VCaP (cell line): ENCODE measurements around the gene LRG1.

Experiments used
- H3K27ac ChIP-seq: fragments of 450-650 bp; 2 replicates; pipeline ENCODE4 v1.5.1; 2017
- CTCF ChIP-seq: fragments of 450-650 bp; conservative IDR thresholded peaks from 2 replicates; pipeline ENCODE4 v1.5.1; 2017; ENCODE audit warnings: mild to moderate bottlenecking, moderate library complexity

Gene LRG1

GRCh38 chr19:4507150-4507452 lies 32.7 kb downstream of the LRG1 start:
- no peak for TF ChIP-seq CTCF
- H3K27ac ChIP-seq: no peak overlapping the region

- TF ChIP-seq CTCF: no peak
- H3K27ac ChIP-seq: no peak overlapping the region
Observed at GRCh38 chr19:4506449-4507149, 33.2 kb downstream of the LRG1 start.

- H3K27ac ChIP-seq: no peak overlapping the region
- TF ChIP-seq CTCF: no peak
Observed at GRCh38 chr19:4505570-4506448, 34.0 kb downstream of the LRG1 start.

GRCh38 chr19:4504891-4505569 lies 34.8 kb downstream of the LRG1 start:
- H3K27ac ChIP-seq: no peak overlapping the region

GRCh38 chr19:4504297-4504701 lies 35.5 kb downstream of the LRG1 start:
- TF ChIP-seq CTCF: no peak
- H3K27ac ChIP-seq: no peak overlapping the region

More at GRCh38 chr19:4504891-4505569, 34.8 kb downstream of the LRG1 start:
- TF ChIP-seq CTCF: no peak

- no peak overlapping the region for H3K27ac ChIP-seq
- TF ChIP-seq CTCF: no peak
Observed at GRCh38 chr19:4503825-4504170, 36.0 kb downstream of the LRG1 start.

GRCh38 chr19:4503132-4503824 lies 36.6 kb downstream of the LRG1 start:
- TF ChIP-seq CTCF: no peak
- H3K27ac ChIP-seq: no peak overlapping the region
